LNCaP clone FGC (cell line): ENCODE data around the gene FIGNL2.

Source experiments
- DNase-seq: peaks from one replicate; pipeline ENCODE4 v3.0.0-alpha.2; 2011; ENCODE audit warnings: low read depth
- H3K4me3 ChIP-seq: 2 replicates; pipeline ENCODE4 v1.5.1; 2011; ENCODE audit warnings: mild to moderate bottlenecking, low read depth, low read length, control low read depth
- TF ChIP-seq, protein P1 (sequence below): IDR thresholded peaks from 2 replicates; pipeline ENCODE4 v1.5.1; 2012; ENCODE audit warnings: mild to moderate bottlenecking; ENCODE audit not compliant: control insufficient read depth, insufficient read depth; ENCODE audit errors: extremely low read depth

Gene FIGNL2

DNA sequence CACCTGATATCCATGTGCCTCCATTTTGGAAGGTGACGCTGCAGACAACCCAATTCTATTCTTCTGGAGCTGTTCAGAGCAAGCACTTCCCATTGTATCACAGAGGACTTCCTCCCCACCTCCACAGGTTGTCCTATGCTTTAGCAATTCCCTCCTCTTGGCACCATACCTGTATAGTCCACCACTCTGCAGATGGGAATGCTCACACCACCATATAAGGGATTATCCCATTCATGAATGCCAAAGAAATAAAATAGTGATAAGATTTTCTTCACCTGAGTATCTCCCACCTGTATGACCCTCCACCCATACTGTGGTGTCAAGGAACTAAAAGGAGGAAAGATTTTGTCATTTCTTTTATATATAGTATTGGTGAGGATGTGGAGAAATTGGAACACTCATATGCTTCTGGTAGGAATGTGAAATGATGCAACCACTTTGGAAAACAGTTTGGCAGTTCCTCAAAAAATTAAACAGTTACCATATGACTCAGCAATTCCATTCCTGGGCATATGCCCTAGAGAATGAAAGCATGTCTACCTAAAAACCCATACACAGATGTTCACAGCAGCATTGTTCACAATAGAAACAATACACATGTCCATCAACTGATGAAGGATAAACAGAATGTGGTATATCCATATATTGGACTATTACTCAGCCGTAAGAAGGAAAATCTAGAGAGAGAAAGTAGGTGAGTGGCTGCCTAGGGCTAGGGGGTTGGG, 75.2 kb downstream of the FIGNL2 start:
- DNase-seq = no peak
- no peak overlapping the region for H3K4me3 ChIP-seq
- TF ChIP-seq, protein P1, sequence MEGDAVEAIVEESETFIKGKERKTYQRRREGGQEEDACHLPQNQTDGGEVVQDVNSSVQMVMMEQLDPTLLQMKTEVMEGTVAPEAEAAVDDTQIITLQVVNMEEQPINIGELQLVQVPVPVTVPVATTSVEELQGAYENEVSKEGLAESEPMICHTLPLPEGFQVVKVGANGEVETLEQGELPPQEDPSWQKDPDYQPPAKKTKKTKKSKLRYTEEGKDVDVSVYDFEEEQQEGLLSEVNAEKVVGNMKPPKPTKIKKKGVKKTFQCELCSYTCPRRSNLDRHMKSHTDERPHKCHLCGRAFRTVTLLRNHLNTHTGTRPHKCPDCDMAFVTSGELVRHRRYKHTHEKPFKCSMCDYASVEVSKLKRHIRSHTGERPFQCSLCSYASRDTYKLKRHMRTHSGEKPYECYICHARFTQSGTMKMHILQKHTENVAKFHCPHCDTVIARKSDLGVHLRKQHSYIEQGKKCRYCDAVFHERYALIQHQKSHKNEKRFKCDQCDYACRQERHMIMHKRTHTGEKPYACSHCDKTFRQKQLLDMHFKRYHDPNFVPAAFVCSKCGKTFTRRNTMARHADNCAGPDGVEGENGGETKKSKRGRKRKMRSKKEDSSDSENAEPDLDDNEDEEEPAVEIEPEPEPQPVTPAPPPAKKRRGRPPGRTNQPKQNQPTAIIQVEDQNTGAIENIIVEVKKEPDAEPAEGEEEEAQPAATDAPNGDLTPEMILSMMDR = no peak

DNA sequence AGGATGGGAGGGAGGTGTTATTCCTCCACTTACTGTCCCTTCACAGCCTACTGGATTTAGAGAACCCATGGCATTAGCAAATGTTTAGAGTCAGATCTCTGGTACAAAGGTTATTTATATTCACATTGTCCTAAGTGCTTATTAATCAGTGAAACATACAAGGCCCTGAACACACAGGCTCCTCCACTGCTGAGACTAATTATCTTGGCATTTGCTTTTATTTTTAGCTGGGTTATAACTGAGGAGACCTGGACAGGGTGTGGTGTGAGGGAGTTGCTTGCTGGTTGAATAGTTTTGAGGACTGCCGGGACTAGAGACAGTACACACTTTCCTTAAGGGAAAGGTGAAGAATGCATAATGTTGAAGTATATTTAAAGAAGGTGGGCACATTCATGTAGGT, 77.5 kb downstream of the FIGNL2 start:
- DNase-seq = no peak
- TF ChIP-seq, protein P1 = no peak
- no peak overlapping the region for H3K4me3 ChIP-seq
